GM18520 (cell line): ENCODE measurements around the gene FCHSD2.
"Not testable (repeated sequence)": the region's sequence is repeated elsewhere in the genome, so short reads cannot be mapped to it uniquely, and the experiment has no call there.

ENCODE experiments used
- ATAC-seq: cut with Tn5 transposase; IDR thresholded peaks from one replicate; pipeline ENCODE4 v1.9.1; 2021; ENCODE audit not compliant: unreplicated experiment

Gene FCHSD2

GRCh38 chr11:72808331-72808798, 333.8 kb downstream of the FCHSD2 start:
- no peak for ATAC-seq

- no peak for ATAC-seq
These were observed 334.3 kb downstream of the FCHSD2 start for GRCh38 chr11:72807792-72808191.

GRCh38 chr11:72807021-72807693, 335.0 kb downstream of the FCHSD2 start:
- no peak for ATAC-seq

GRCh38 chr11:72806378-72806777, 335.7 kb downstream of the FCHSD2 start:
- not testable (repeated sequence) for ATAC-seq

- ATAC-seq = no peak
These were observed 336.9 kb downstream of the FCHSD2 start for GRCh38 chr11:72805216-72805615.

- no peak for ATAC-seq
These were observed 339.3 kb downstream of the FCHSD2 start for GRCh38 chr11:72802822-72803221.

- no peak for ATAC-seq
These were observed 342.7 kb downstream of the FCHSD2 start for GRCh38 chr11:72799441-72799840.

- ATAC-seq = no peak
These were observed 343.8 kb downstream of the FCHSD2 start for GRCh38 chr11:72798361-72798760.

GRCh38 chr11:72793425-72794367, 348.4 kb downstream of the FCHSD2 start, which contains the start of gene STARD10:
Gene STARD10 (minus strand): TSS chr11:72794047. CDS start chr11:72781181, 12,866 bp downstream.
- peak; percentile 81 for ATAC-seq

GRCh38 chr11:72793076-72793424, 349.1 kb downstream of the FCHSD2 start:
- ATAC-seq = no peak

- no peak for ATAC-seq
These were observed 349.6 kb downstream of the FCHSD2 start for GRCh38 chr11:72792437-72793021.

- not testable (repeated sequence) for ATAC-seq
These were observed 350.9 kb downstream of the FCHSD2 start for GRCh38 chr11:72791228-72791627.

- ATAC-seq = no peak
These were observed 352.5 kb downstream of the FCHSD2 start for GRCh38 chr11:72789493-72790131.

GRCh38 chr11:72788241-72788640, 353.9 kb downstream of the FCHSD2 start:
- no peak for ATAC-seq

- no peak for ATAC-seq
These were observed 354.7 kb downstream of the FCHSD2 start for GRCh38 chr11:72787216-72788104.
